Measurements from ENCODE around the gene FYN. TPM values are rescaled to one million over a fixed set of nuclear protein-coding genes. Genes with fewer than 3 reads are reported as not detected.

Gene FYN
- total RNA-seq, 4 donors from 2014 or later: 55.3 to 249 (median 74.3) TPM

GRCh38 chr6:111653979-111654378 lies 219.3 kb downstream of the FYN start:
- TF ChIP-seq CTCF (IDR thresholded peaks at IDR 0.05) (no peak), POLR2A (IDR thresholded peaks at IDR 0.05) (no peak)
- Histone ChIP-seq H3K4me1 (peaks cover 0 to 5% (median 0%) of the 10 kb centered on the region in 4 donors), H3K9me3 (no peaks in the 10 kb centered on the region), H3K4me3 (no peak overlapping the region), H3K27me3 (no peaks in the 10 kb centered on the region), H3K36me3 (no peaks in the 10 kb centered on the region), H3K27ac (no peak overlapping the region)
- DNase-seq: no peak

GRCh38 chr6:111653434-111653833 lies 219.8 kb downstream of the FYN start:
- H3K4me1 ChIP-seq: peaks cover 0 to 5% (median 0%) of the 10 kb centered on the region in 4 donors
- DNase-seq: no peak

GRCh38 chr6:111652156-111652555 lies 221.1 kb downstream of the FYN start:
- H3K4me3 ChIP-seq: no peak overlapping the region
- DNase-seq: no peak
- no peaks in the 10 kb centered on the region for H3K9me3 ChIP-seq
- H3K4me1 ChIP-seq: peaks cover 0 to under 1% (median 0%) of the 10 kb centered on the region in 4 donors
- H3K27me3 ChIP-seq: no peaks in the 10 kb centered on the region
- H3K36me3 ChIP-seq: no peaks in the 10 kb centered on the region
- H3K27ac ChIP-seq: no peak overlapping the region
- TF ChIP-seq CTCF (IDR thresholded peaks at IDR 0.05) (no peak), POLR2A (IDR thresholded peaks at IDR 0.05) (no peak)

More at GRCh38 chr6:111653434-111653833, 219.8 kb downstream of the FYN start:
- no peaks in the 10 kb centered on the region for H3K27me3 ChIP-seq
- H3K9me3 ChIP-seq: no peaks in the 10 kb centered on the region
- TF ChIP-seq CTCF (IDR thresholded peaks at IDR 0.05) (no peak), POLR2A (IDR thresholded peaks at IDR 0.05) (no peak)
- no peak overlapping the region for H3K4me3 ChIP-seq
- H3K27ac ChIP-seq: no peak overlapping the region
- no peaks in the 10 kb centered on the region for H3K36me3 ChIP-seq

- Histone ChIP-seq H3K27me3 (no peaks in the 10 kb centered on the region), H3K4me1 (no peaks in the 10 kb centered on the region), H3K9me3 (no peaks in the 10 kb centered on the region), H3K36me3 (no peaks in the 10 kb centered on the region), H3K4me3 (no peak overlapping the region), H3K27ac (no peak overlapping the region)
- DNase-seq: no peak
- no peak for TF ChIP-seq POLR2A (IDR thresholded peaks at IDR 0.05)
- no peak for TF ChIP-seq CTCF (IDR thresholded peaks at IDR 0.05)
Measured at GRCh38 chr6:111651185-111652034, 221.8 kb downstream of the FYN start.

GRCh38 chr6:111650049-111650448 lies 223.2 kb downstream of the FYN start:
- Histone ChIP-seq H3K36me3 (no peaks in the 10 kb centered on the region), H3K27ac (no peak overlapping the region), H3K4me3 (no peak overlapping the region), H3K27me3 (no peaks in the 10 kb centered on the region), H3K9me3 (no peaks in the 10 kb centered on the region), H3K4me1 (no peaks in the 10 kb centered on the region)
- TF ChIP-seq POLR2A (IDR thresholded peaks at IDR 0.05) (no peak), CTCF (IDR thresholded peaks at IDR 0.05) (no peak)
- DNase-seq: no peak
